Activated CD8-positive, alpha-beta memory T cell treated with anti-CD3 and anti-CD28 coated beads, Interleukin-2, amount 10 ng/mL, durations not matched to agents 7 days and 5 days (primary cell): Measurements from ENCODE around the gene PREB. TPM values are rescaled to one million over a fixed set of nuclear protein-coding genes. Genes with fewer than 3 reads are reported as not detected.

Source experiments
- ATAC-seq: fragments of 150-1000 bp; cut with Tn5 transposase; one replicate; pipeline ENCODE4 v1.10.0; 2021; ENCODE audit warnings: moderate library complexity
- CTCF ChIA-PET: fragments of 350-600 bp; sonication (Branson Sonifier 250); formaldehyde crosslinking; loops from one replicate; lab custom pipeline; 2021; ENCODE audit warnings: antibody characterized with exemption; lab: Charles Lee
- DNase-seq: peaks from one replicate; pipeline ENCODE4 v3.0.0-alpha.2; 2020
- H3K27ac Mint-ChIP-seq: one replicate; pipeline ENCODE4 v1.8.0; 2021; ENCODE audit warnings: mild to moderate bottlenecking, mixed read lengths
- H3K27me3 Mint-ChIP-seq: one replicate; pipeline ENCODE4 v1.8.0; 2021; ENCODE audit warnings: mixed read lengths
- H3K36me3 Mint-ChIP-seq: one replicate; pipeline ENCODE4 v1.8.0; 2021; ENCODE audit warnings: mild to moderate bottlenecking, mixed read lengths
- H3K4me1 Mint-ChIP-seq: one replicate; pipeline ENCODE4 v1.8.0; 2021; ENCODE audit warnings: mixed read lengths
- H3K4me3 Mint-ChIP-seq: one replicate; pipeline ENCODE4 v1.8.0; 2021; ENCODE audit warnings: mild to moderate bottlenecking, moderate library complexity, mixed read lengths
- H3K9me3 Mint-ChIP-seq: one replicate; pipeline ENCODE4 v1.8.0; 2022; ENCODE audit warnings: low read depth, mixed read lengths
- total RNA-seq, 2 experiments: library from RNA; stranded (reverse); gene quantifications; one replicate each; pipeline ENCODE4 v1.2.3, GENCODE V29; 2021

PREB gene
- total RNA-seq, 2 experiments from 2014 or later = 61.6 to 69.4 TPM

- no peaks in the 10 kb centered on the region for H3K9me3 Mint-ChIP-seq
- DNase-seq (peak; percentile 64), ATAC-seq (peak; percentile 10)
- H3K27ac Mint-ChIP-seq = peak overlapping the region; percentile 75
- CTCF ChIA-PET = interaction anchor here (0.9 to 5.6 kb wide), 8 partner anchors 11 to 194 kb away, joined by 3 to 40 read pairs (median 8); partner anchors contain the start of genes AGBL5, OST4 and TMEM214
- H3K4me3 Mint-ChIP-seq = peak overlapping the region; percentile 78
- no peaks in the 10 kb centered on the region for H3K36me3 Mint-ChIP-seq
- H3K27me3 Mint-ChIP-seq = no peaks in the 10 kb centered on the region
- H3K4me1 Mint-ChIP-seq = peaks cover 36% of the 10 kb centered on the region
These were observed 48.8 kb downstream of the PREB start for GRCh38 chr2:27085673-27086089.

DNA sequence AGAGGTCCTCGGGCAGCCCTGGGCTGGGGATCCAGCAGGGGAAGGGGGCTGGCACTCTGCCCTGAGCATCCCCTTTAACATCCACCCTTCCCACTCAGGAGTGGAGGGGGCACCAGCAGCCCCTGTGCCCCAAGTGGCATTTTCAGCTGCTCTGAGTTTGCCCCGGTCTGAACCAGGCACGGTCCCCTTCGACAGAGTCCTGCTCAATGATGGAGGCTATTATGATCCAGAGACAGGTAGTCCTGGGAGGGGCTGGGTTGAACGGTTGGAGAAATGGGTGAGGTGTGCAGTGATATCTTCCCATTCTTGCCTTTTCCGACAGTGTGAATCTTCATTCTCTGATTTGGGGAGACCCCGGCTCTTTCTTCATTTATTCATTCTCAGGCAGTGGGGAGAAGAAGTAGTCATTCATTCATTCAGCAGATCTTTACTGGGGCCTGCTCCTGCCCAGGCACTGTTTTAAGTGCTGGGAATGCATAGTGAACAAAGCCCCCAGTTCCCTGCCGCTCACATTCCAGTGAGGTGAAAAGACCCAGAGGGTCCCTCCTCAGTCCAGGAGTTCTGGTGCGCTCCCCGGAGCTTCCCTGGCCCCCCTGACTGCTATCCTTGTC lies 49.3 kb downstream of the PREB start:
- Mint-ChIP-seq H3K9me3 (no peaks in the 10 kb centered on the region), H3K4me1 (peaks cover 39% of the 10 kb centered on the region), H3K27me3 (no peaks in the 10 kb centered on the region), H3K36me3 (no peaks in the 10 kb centered on the region), H3K27ac (peak overlapping the region; percentile 75), H3K4me3 (peak overlapping the region; percentile 78)
- DNase-seq = no peak
- no peak for ATAC-seq
- CTCF ChIA-PET = interaction anchor here (0.9 to 5.6 kb wide), 9 partner anchors 10 to 194 kb away, joined by 3 to 40 read pairs (median 7); partner anchors contain the start of genes AGBL5, OST4 and TMEM214

DNA sequence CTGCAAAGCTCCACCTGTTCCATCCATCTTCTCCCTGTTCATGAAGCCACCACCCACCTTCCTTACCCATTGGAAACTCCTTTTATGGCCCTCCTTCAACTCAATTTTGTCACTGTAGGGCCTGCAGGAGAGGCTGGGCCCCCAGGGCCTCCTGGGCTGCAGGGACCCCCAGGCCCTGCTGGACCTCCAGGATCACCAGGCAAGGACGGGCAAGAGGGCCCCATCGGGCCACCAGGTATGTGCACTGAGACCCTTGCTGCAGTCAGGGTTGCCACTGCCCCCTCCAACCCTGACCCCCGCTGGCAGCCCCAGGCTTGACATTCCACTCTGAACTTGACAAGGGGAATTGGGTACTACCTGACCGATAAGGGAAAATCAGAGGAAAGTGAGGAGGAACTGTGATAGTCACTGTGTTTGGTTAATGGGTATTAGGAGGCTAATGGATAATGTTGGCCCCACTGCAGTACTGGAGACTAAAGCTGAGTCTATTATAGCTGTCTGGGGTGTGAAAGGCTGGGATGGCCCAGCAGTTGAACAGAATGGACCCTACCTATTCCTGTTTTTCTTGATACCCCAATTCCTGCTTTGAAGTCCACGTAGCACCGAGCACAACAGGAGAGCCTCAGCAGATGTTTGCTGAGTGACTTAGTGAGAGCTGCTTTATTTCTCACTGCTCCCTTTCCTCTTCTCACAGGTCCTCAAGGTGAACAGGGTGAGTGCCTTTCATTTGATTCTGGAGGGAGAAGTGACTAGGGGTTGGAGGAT lies 50.0 kb downstream of the PREB start:
- CTCF ChIA-PET = interaction anchor here (1.4 to 5.6 kb wide), 7 partner anchors 10 to 195 kb away, joined by 3 to 40 read pairs (median 9); partner anchors contain the start of genes AGBL5 and OST4
- H3K27ac Mint-ChIP-seq = no peak overlapping the region
- H3K4me1 Mint-ChIP-seq = peaks cover 38% of the 10 kb centered on the region
- no peaks in the 10 kb centered on the region for H3K9me3 Mint-ChIP-seq
- H3K27me3 Mint-ChIP-seq = no peaks in the 10 kb centered on the region
- no peaks in the 10 kb centered on the region for H3K36me3 Mint-ChIP-seq
- ATAC-seq = no peak
- no peak overlapping the region for H3K4me3 Mint-ChIP-seq
- DNase-seq = no peak

GRCh38 chr2:27083410-27084296 lies 50.8 kb downstream of the PREB start:
- H3K9me3 Mint-ChIP-seq = no peaks in the 10 kb centered on the region
- no peaks in the 10 kb centered on the region for H3K27me3 Mint-ChIP-seq
- CTCF ChIA-PET = interaction anchor here (1.2 to 5.6 kb wide), 6 partner anchors 9 to 196 kb away, joined by 3 to 40 read pairs (median 8); partner anchors contain the start of genes AGBL5 and OST4
- peaks cover 38% of the 10 kb centered on the region for H3K4me1 Mint-ChIP-seq
- ATAC-seq = no peak
- H3K27ac Mint-ChIP-seq = no peak overlapping the region
- no peaks in the 10 kb centered on the region for H3K36me3 Mint-ChIP-seq
- no peak for DNase-seq
- no peak overlapping the region for H3K4me3 Mint-ChIP-seq

GRCh38 chr2:27082773-27083409 lies 51.5 kb downstream of the PREB start:
- DNase-seq = no peak
- CTCF ChIA-PET = interaction anchor here (0.8 to 5.3 kb wide), 7 partner anchors 9 to 197 kb away, joined by 3 to 40 read pairs (median 3); partner anchors contain the start of genes AGBL5 and OST4
- H3K4me1 Mint-ChIP-seq = peaks cover 38% of the 10 kb centered on the region
- no peak for ATAC-seq
- no peaks in the 10 kb centered on the region for H3K9me3 Mint-ChIP-seq
- no peaks in the 10 kb centered on the region for H3K36me3 Mint-ChIP-seq
- no peak overlapping the region for H3K4me3 Mint-ChIP-seq
- H3K27me3 Mint-ChIP-seq = no peaks in the 10 kb centered on the region
- peak overlapping the region; percentile 5 for H3K27ac Mint-ChIP-seq

DNA sequence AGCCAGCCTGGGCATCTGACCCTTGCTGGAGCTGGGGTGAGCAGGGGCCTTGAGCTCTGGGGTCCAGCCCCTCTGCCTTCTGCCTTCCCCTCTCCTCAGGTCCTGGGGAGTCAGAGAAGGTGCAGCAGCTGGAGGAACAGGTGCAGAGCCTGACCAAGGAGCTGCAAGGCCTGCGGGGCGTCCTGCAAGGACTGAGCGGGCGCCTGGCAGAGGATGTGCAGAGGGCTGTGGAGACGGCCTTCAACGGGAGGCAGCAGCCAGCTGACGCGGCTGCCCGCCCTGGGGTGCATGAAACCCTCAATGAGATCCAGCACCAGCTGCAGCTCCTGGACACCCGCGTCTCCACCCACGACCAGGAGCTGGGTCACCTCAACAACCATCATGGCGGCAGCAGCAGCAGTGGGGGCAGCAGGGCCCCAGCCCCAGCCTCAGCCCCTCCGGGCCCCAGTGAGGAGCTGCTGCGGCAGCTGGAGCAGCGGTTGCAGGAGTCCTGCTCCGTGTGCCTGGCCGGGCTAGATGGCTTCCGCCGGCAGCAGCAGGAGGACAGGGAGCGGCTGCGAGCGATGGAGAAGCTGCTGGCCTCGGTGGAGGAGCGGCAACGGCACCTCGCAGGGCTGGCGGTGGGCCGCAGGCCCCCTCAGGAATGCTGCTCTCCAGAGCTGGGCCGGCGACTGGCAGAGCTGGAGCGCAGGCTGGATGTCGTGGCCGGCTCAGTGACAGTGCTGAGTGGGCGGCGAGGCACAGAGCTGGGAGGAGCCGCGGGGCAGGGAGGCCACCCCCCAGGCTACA lies 52.3 kb downstream of the PREB start:
- no peaks in the 10 kb centered on the region for H3K27me3 Mint-ChIP-seq
- CTCF ChIA-PET = interaction anchor here (0.8 to 2.3 kb wide), 7 partner anchors 8 to 221 kb away, joined by 3 to 14 read pairs (median 5); partner anchors contain the start of genes AGBL5 and OST4
- ATAC-seq (no peak), DNase-seq (no peak)
- H3K27ac Mint-ChIP-seq = peak overlapping the region; percentile 95
- H3K4me1 Mint-ChIP-seq = peaks cover 34% of the 10 kb centered on the region
- no peaks in the 10 kb centered on the region for H3K36me3 Mint-ChIP-seq
- no peaks in the 10 kb centered on the region for H3K9me3 Mint-ChIP-seq
- H3K4me3 Mint-ChIP-seq = peak overlapping the region; percentile 55

Other genes starting within 250 kb of the PREB start
- 1 to 10 TPM in 1 of 2 experiments, under 1 TPM in 1; 0.91 to 1.3 TPM for gene MAPRE3, start 164.0 kb downstream of the PREB start, total RNA-seq
- 10 to 100 TPM; 68.7 to 86.6 TPM for gene TMEM214, start 101.7 kb downstream of the PREB start, total RNA-seq
- gene AGBL5, start 83.0 kb downstream of the PREB start, total RNA-seq = 10 to 100 TPM; 13.8 to 15.1 TPM
- gene OST4, start 63.0 kb downstream of the PREB start, total RNA-seq = 100 to 1,000 TPM; 248 to 318 TPM
- under 1 TPM; 0.75 to 0.79 TPM for gene EMILIN1, start 56.0 kb downstream of the PREB start, total RNA-seq
- 1 to 10 TPM; 8.0 to 8.8 TPM for gene KHK, start 47.9 kb downstream of the PREB start, total RNA-seq
- 1 to 10 TPM; 1.1 to 2.5 TPM for gene CGREF1, start 15.5 kb downstream of the PREB start, total RNA-seq
- under 1 TPM; 0.21 to 0.29 TPM for gene ABHD1, start 10.8 kb downstream of the PREB start, total RNA-seq
- gene PRR30, start 4.8 kb upstream of the PREB start, total RNA-seq = not detected
- not detected for gene TCF23, start 14.4 kb upstream of the PREB start, total RNA-seq
- gene ATRAID, start 77.4 kb upstream of the PREB start, total RNA-seq = 10 to 100 TPM; 78.6 to 84.0 TPM
- 10 to 100 TPM; 35.0 to 47.9 TPM for gene SLC5A6, start 77.6 kb upstream of the PREB start, total RNA-seq
- gene CAD, start 82.7 kb upstream of the PREB start, total RNA-seq = 10 to 100 TPM; 78.6 to 99.5 TPM
- gene SLC30A3, start 128.4 kb upstream of the PREB start, total RNA-seq = under 1 TPM; 0.38 to 0.47 TPM
- gene DNAJC5G, start 140.8 kb upstream of the PREB start, total RNA-seq = not detected
- gene TRIM54, start 147.8 kb upstream of the PREB start, total RNA-seq = under 1 TPM in 1 of 2 experiments, not detected in 1; 0.28 TPM
- 1 to 10 TPM; 1.1 to 2.6 TPM for gene UCN, start 173.8 kb upstream of the PREB start, total RNA-seq
- gene MPV17, start 188.5 kb upstream of the PREB start, total RNA-seq = 10 to 100 TPM; 87.4 to 97.6 TPM
- gene GTF3C2, start 222.1 kb upstream of the PREB start, total RNA-seq = 10 to 100 TPM; 54.6 to 67.6 TPM
- gene EIF2B4, start 235.7 kb upstream of the PREB start, total RNA-seq = 10 to 100 TPM; 38.6 to 43.1 TPM
- gene SNX17, start 236.0 kb upstream of the PREB start, total RNA-seq = 100 to 1,000 TPM; 101 to 125 TPM
- 10 to 100 TPM; 12.7 to 15.4 TPM for gene ZNF513, start 246.1 kb upstream of the PREB start, total RNA-seq